Mucosa of descending colon (tissue), 3 donors: Measurements from ENCODE around the gene STARD3. TPM values are rescaled to one million over a fixed set of nuclear protein-coding genes. Genes with fewer than 3 reads are reported as not detected.

Source experiments
- ATAC-seq: fragments of 200-7000 bp; cut with Tn5 transposase; one replicate; pipeline ENCODE4 v1.9.1; 2020; ENCODE audit warnings: mild to moderate bottlenecking, moderate library complexity
- DNase-seq, 3 donors: peaks; one replicate each; pipeline ENCODE4 v3.0.0-alpha.2; 2020
- H3K36me3 ChIP-seq: fragments of 200-600 bp; one replicate; pipeline ENCODE4 v1.8.0; 2021; ENCODE audit warnings: low read depth, mild to moderate bottlenecking
- H3K4me1 ChIP-seq: fragments of 200-600 bp; one replicate; pipeline ENCODE4 v1.8.0; 2021; ENCODE audit warnings: low read depth, mild to moderate bottlenecking
- H3K4me3 ChIP-seq: fragments of 200-600 bp; one replicate; pipeline ENCODE4 v1.8.0; 2021; ENCODE audit warnings: mild to moderate bottlenecking
- H3K9me3 ChIP-seq: fragments of 200-600 bp; one replicate; pipeline ENCODE4 v1.8.0; 2021; ENCODE audit warnings: mild to moderate bottlenecking
- CTCF ChIP-seq: fragments of 200-600 bp; IDR thresholded peaks from one replicate; pipeline ENCODE4 v1.8.0; 2022; ENCODE audit warnings: antibody characterized with exemption, mild to moderate bottlenecking
- intact Hi-C, 2 donors: fragments of 100-400 bp; cut with DNase I in 1 of 2; cut with micrococcal nuclease in 1 of 2; formaldehyde crosslinking; loops; one replicate each; pipeline versions ENCODE4 v1.11.0 to v1.11.1; 2022; cut with DNase I, micrococcal nuclease
- total RNA-seq, 3 donors: library from RNA; stranded (reverse); fragmentation: NEBNext Ultra II Directional in 2 of 3; extraction: Animal tissue kit (Norgen Biotek cat#: 25700) in 2 of 3; gene quantifications; one replicate each; pipeline versions ENCODE4 v1.2.1 to v1.2.4, GENCODE V29; 2021 to 2023
- donor health status: DM: no; HTN: no; CAD: no; lungs with moderate emphysema.
- donor health status: DM: no; HTN: no; CAD: no.
- donor health status: DM: no; HTN: yes; CAD: no.

The STARD3 gene
- total RNA-seq, 3 donors from 2014 or later, result 36.1 to 58.8 (median 57.6) TPM

GRCh38 chr17:39660011-39660360 lies 23.0 kb downstream of the STARD3 start:
- DNase-seq, result no peak
- no peak for TF ChIP-seq CTCF
- Histone ChIP-seq H3K4me1 (peaks cover 23% of the 10 kb centered on the region), H3K9me3 (no peaks in the 10 kb centered on the region), H3K36me3 (no peaks in the 10 kb centered on the region), H3K4me3 (no peak overlapping the region)
- ATAC-seq, result no peak
- intact Hi-C loops, result no loop called here

- intact Hi-C loops, result no loop called here
- peaks cover 23% of the 10 kb centered on the region for H3K4me1 ChIP-seq
- H3K9me3 ChIP-seq, result no peaks in the 10 kb centered on the region
- H3K36me3 ChIP-seq, result no peaks in the 10 kb centered on the region
- DNase-seq (no peak), ATAC-seq (no peak)
- H3K4me3 ChIP-seq, result no peak overlapping the region
- no peak for TF ChIP-seq CTCF
Measured at GRCh38 chr17:39660397-39661385, 23.7 kb downstream of the STARD3 start.

DNA sequence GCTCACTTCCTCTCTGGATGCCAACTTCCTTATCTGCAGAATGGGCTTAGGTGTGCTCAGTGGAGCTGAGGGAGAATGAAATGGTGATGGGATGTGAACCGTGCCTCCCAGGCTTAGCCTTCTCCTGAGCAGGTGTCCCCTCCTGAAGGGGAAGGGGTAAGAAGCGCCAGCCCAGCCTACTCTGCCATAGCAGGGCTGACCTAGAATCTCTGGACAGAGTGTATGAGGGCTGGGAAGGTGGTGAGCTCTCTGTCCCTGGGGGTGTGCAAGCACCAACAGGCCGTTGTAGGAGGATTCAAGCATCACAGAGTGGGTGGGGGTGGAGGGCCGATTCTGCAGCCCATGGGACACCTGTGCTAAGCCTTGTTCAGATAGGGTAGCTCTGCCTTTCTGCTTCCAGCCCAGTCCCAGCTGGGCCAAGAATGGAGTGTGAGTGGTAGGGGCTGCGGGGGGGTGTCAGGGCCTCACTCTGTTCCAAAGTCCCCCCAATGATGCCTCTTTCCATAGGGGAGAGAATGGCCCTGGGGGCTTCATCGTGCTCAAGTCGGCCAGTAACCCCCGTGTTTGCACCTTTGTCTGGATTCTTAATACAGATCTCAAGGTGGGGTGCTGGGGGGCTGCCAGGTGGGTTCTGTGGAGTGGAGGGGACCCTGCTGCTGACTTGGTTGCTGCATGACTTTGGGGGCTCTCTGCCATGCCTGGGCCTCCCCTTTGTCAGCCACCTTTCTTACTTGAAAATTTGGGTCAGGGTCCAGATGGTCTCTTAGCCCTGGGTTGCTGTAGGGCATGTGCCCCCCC lies 25.0 kb downstream of the STARD3 start:
- no peak for TF ChIP-seq CTCF
- H3K9me3 ChIP-seq, result no peaks in the 10 kb centered on the region
- DNase-seq (no peak), ATAC-seq (no peak)
- intact Hi-C loops, result no loop called here
- peaks cover 23% of the 10 kb centered on the region for H3K4me1 ChIP-seq
- H3K36me3 ChIP-seq, result no peaks in the 10 kb centered on the region
- H3K4me3 ChIP-seq, result no peak overlapping the region

- DNase-seq, result peak; percentile 79 to 82 (median 80)
- intact Hi-C loops, result no loop called here
- no peak for TF ChIP-seq CTCF
- Histone ChIP-seq H3K4me3 (no peak overlapping the region), H3K4me1 (peaks cover 29% of the 10 kb centered on the region), H3K36me3 (no peaks in the 10 kb centered on the region), H3K9me3 (no peaks in the 10 kb centered on the region)
- ATAC-seq, result peak; percentile 71
Measured at GRCh38 chr17:39662551-39663339, 25.8 kb downstream of the STARD3 start.

GRCh38 chr17:39663340-39663687 lies 26.4 kb downstream of the STARD3 start:
- ATAC-seq, result no peak
- Histone ChIP-seq H3K4me3 (no peak overlapping the region), H3K36me3 (no peaks in the 10 kb centered on the region), H3K9me3 (no peaks in the 10 kb centered on the region), H3K4me1 (peaks cover 33% of the 10 kb centered on the region)
- no peak for DNase-seq
- no peak for TF ChIP-seq CTCF
- intact Hi-C loops, result no loop called here
